CD4-positive, alpha-beta T cell treated with Interleukin-15 for 4 hours (primary cell): ENCODE measurements around the gene CELF5.

Experiments
- DNase-seq: peaks from one replicate; pipeline ENCODE4 v3.0.0-alpha.2; 2020; ENCODE audit warnings: low spot score

Gene CELF5

GRCh38 chr19:3243819-3244700, 19.6 kb downstream of the CELF5 start:
- peak; percentile 30 for DNase-seq

GRCh38 chr19:3245050-3245449, 20.6 kb downstream of the CELF5 start:
- no peak for DNase-seq

DNA sequence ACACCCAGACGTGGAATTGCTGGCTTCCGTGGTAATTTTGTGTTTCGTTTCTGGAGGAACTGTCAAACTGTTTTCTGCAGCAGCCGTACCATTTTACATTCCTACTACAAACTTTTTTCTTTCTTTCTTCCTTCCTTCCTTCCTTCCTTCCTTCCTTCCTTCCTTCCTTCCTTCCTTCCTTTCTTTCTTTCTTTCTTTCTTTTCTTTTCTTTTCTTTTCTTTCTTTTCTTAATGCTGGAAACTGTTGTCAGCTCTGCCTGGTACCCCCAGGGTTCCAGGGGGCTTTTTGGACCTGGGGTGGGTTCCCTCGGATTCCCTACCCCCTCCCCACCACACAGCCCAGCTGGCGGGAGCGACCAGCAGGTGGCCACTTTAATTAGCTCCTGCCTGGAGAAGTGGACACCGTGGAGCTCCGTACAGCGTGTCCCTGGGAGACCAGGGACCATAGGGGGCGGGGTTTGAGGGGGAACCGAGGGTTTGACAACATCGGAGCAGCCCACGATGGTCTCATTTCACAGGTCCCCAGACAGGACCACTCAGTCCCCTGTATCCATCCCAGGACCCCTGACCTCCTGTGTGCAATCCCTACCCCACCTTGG, 24.4 kb downstream of the CELF5 start:
- DNase-seq: no peak

DNA sequence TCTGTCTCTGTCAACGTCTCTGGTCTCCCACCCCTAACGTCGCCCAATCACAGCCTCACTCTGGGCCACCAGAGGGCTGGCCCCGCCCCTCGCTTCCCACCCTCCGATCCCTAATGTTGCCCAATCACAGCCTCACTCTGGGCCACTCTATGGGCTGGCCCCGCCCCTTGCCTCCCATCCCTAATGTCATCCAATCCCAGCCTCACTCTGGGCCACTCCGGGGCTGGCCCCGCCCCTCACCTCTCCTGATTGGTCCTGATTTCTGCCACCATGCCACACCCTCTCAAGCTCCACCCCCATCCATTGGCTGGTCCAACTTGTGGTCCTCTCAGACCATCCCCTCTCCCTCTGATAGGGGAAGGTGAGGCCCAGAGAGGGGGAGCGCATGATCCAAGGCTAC, 24.9 kb downstream of the CELF5 start:
- DNase-seq: no peak

DNA sequence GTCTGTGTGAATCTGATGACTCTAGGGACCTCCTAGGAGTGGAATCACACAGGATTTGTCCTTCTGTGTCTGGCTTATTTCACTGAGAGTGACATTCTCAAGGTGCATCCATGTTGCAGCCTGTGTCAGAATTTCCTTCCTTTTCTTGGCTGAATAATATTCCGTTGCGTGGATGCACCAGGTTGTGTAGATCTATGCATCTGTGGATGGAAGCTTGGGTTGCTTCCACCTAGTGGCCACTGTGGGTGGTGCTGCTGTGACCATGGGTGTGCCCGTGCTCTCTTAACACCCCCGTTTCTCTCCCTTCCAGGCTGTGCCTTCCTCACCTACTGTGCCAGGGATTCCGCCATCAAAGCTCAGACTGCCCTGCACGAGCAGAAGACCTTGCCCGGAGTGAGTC, 26.2 kb downstream of the CELF5 start:
- DNase-seq: peak; percentile 29

GRCh38 chr19:3251229-3251628, 26.8 kb downstream of the CELF5 start:
- DNase-seq: no peak

- DNase-seq: no peak
Observed at GRCh38 chr19:3252650-3253049, 28.2 kb downstream of the CELF5 start.

DNA sequence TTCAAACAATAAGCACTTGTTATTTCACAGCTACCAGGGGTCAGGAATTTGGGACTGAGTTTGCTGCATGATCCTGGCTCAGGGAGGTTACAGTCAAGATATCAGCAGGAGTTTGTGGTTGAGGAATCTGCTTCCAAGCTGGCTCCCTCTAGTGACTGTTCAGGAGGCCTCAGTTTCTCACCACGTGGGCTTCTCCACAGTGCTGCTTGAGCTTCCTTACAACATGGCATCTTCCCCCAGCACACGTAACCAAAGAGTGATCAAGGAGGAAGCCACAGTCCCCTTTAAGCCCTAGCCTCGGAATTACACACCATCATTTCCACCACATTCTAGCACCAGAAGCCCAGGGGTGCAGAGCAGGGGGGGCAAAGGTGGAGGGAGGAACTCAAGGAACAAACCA, 28.8 kb downstream of the CELF5 start:
- DNase-seq: no peak

- no peak for DNase-seq
Observed at GRCh38 chr19:3254520-3254919, 30.1 kb downstream of the CELF5 start.

DNA sequence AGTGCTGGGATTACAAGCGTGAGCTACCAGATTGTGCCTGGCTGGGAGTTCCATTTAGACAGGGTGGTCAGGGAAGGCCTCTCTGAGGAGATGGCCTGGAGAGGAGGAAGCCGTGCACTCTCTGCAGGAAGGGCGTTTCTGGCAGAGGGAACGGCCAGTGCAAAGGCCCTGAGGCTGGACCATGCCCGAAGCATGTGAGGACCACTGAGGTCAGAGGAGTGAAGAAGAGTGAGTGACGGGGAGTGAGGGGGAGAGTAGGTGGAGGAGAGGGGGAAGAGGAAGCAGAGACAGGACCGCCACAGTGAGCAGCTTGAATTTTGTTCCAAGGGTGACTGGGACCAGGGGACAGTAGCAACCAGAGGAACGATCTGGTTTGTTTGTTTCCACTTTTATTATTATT, 32.6 kb downstream of the CELF5 start:
- DNase-seq: no peak

DNA sequence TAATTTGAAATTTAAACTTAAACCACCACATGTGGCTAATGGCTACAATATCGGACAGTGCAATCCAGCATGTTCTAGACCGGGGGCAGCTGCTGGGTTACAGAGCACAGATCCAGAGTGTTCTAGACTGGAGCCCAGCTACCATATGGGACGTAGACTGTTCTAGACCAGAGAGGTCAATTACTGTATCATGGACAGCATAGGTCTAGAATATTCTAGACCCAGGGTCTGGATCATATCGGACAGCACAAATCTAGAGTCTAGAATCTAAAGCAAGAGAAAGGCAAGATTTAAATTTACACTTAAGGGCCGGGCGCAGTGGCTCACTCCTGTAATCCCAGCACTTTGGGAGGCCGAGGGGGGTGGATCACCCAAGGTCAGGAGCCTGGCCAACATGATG, 37.9 kb downstream of the CELF5 start:
- no peak for DNase-seq

GRCh38 chr19:3263866-3264265, 39.4 kb downstream of the CELF5 start:
- no peak for DNase-seq

GRCh38 chr19:3265432-3265831, 41.0 kb downstream of the CELF5 start:
- no peak for DNase-seq

DNA sequence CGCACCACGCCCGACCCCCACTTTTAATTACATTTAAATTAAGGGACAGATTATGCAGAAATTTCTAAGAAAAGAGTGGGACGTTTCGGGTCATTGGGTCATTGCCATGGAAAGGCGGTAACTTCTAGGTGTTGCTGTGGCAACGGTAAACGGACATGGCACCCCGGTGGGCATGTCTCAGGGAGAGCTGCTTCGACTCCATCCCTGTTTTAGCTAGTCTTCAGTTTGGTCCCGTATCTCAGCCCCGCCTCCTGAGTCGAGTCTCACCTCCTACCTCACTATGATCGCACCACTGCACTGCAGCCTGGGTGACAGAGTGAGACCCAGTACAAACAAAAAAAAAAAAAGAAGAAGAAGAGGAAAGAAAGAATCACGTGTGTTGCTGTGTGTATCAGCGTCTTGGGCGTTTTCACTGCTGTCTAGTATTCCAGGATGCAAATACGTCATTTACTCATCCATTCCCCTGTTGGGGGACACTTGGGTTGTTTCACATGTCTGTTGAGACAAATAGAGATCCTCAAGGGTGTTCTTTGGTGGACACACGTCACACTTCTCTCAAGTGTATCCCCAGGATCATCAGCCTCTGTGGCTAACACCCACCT, 41.7 kb downstream of the CELF5 start:
- no peak for DNase-seq

DNA sequence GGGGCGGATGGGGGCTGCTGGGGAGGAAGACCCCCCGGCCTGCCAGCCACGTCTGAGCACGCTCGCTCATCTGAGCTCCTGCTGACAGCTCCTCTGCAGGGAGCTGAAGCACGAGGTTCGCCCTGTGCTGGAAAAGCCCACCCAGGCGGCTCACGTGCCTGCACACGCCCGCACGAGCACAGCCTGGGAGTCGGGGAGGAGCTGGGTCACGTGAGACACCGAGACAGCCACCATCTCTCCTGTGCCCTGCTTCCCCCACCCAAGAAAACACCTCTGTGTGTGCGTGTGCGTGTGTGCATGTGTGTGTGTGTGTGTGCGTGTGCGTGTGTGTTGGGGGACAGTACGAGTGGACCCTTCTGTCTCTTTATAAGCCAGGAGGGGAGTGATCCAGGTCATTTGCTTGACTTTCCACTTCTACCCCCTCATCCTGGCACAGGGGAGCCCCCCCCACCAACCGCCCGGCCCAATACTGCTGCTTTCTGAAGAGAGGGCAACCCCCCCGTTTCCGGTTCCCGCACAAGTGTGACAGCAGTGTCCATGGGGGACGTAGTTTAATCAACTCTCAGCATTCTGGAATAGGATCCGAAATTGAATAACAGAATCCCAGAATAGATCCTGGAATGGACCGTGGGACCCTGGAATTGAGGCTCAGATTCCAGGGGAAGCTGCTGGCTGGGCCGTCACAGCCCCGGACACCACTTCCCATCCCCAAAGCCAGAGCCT, 42.5 kb downstream of the CELF5 start:
- no peak for DNase-seq

GRCh38 chr19:3268326-3268725, 43.9 kb downstream of the CELF5 start:
- DNase-seq: no peak

- no peak for DNase-seq
Observed at GRCh38 chr19:3268763-3269162, 44.3 kb downstream of the CELF5 start.

DNA sequence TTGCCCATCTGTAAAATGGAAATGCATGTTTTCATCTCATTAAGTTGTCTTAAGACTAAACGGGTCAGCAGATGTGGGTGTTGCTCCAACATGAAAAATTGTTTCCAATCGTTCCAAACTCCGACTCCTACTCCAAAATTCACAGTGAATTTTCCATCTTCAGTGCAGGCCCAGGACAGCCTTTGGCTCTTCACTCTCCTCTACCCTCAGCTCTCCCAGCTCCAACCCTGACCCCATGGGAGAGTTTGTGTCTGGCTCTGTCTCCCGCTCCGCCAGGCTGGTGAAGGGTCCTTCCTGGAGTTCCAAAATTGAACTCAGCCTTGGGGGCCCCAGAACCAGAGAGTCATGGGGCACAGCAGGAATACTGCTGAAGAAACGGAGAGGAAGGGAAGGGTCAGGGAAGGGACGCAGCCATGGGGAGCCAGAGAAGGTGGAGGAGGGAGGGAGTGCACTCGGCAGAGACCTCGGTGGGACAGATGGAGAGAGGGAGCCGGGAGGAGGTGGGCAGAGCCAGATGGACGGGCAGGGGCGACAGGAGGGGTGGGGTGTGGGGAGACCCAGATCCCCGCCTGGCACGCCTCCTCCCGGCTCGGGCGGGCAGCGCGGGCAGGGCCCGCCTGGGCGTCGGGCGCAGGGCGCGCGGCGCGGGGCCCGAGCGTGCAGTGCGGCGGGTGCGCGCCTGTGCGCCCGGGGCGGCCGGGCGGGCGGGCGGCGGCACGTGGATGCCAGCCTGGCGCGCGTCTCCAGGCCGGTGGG, 45.6 kb downstream of the CELF5 start:
- DNase-seq: no peak

DNA sequence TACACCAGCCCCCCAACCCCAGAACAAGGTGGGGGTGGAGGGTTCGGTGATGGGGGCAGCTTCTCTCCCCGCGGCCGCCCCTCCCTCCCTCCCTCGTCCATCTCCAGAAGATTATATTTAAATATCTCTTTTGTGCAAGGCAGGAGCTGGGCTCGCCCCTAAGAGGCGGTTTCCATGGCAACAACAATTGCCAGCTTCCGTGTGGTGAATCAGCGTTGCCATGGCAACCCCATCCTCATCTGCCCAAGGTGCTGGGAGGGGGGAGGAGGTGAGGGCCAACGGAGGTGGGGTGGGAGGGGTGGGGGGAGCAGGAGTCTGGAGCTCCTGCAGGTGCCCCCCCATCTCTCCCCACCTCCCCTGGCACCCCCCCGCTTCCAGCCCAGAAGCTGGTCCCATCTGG, 46.4 kb downstream of the CELF5 start:
- peak; percentile 49 for DNase-seq

DNA sequence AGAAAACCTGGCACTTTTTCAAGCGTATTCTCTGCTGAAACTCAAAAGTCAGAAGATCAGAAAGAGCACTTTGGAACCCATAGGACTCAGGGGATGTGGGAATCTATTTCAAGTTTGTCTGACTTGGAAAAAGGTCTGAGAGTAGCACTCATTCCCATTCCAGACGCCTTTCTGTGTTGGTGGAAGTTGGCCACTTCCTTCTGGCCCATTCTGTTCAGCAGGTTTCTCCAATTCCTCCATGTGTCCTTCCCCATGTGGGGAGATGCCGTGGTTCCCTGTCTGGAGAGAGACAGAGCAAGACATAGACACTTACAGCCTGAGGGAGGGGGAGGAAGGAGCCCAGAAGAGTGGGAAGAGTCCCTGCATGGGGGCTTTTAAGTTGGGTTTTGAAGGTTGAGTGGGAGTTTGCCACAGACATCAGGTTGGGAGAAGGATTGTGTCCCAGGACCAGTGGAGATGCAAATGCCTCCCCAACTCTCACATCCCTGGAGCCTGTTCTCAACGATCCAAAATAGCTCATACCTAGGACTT, 48.0 kb downstream of the CELF5 start:
- no peak for DNase-seq

GRCh38 chr19:3272952-3273351, 48.5 kb downstream of the CELF5 start:
- no peak for DNase-seq
